ENCODE data around the gene ACTR3.

Gene ACTR3

GRCh38 chr2:113910967-113911678, 21.2 kb downstream of the ACTR3 start:
- in situ Hi-C loops (cut with MboI; ENCODE audit: low sequenced_read_pairs, unreplicated experiment), result no loop called here
- TF ChIP-seq CTCF (IDR thresholded peaks at IDR 0.05; ENCODE audit: borderline replicate concordance, control extremely low read depth, extremely low read depth, insufficient read depth, missing control alignments), result no peak
- no peak for DNase-seq (ENCODE audit: low spot score)

GRCh38 chr2:113915082-113915819, 25.4 kb downstream of the ACTR3 start:
- in situ Hi-C loops (cut with MboI; ENCODE audit: low sequenced_read_pairs, unreplicated experiment), result no loop called here
- DNase-seq (ENCODE audit: low spot score), result no peak
- no peak for TF ChIP-seq CTCF (IDR thresholded peaks at IDR 0.05; ENCODE audit: borderline replicate concordance, control extremely low read depth, extremely low read depth, insufficient read depth, missing control alignments)

GRCh38 chr2:113918229-113918628, 28.3 kb downstream of the ACTR3 start:
- DNase-seq (ENCODE audit: low spot score), result no peak
- in situ Hi-C loops (cut with MboI; ENCODE audit: low sequenced_read_pairs, unreplicated experiment), result no loop called here

GRCh38 chr2:113920996-113921395, 31.1 kb downstream of the ACTR3 start:
- DNase-seq (ENCODE audit: low spot score), result no peak
- in situ Hi-C loops (cut with MboI; ENCODE audit: low sequenced_read_pairs, unreplicated experiment), result no loop called here
- TF ChIP-seq CTCF (IDR thresholded peaks at IDR 0.05; ENCODE audit: borderline replicate concordance, control extremely low read depth, extremely low read depth, insufficient read depth, missing control alignments), result no peak

More at GRCh38 chr2:113918229-113918628, 28.3 kb downstream of the ACTR3 start:
- no peak for TF ChIP-seq CTCF (IDR thresholded peaks at IDR 0.05; ENCODE audit: borderline replicate concordance, control extremely low read depth, extremely low read depth, insufficient read depth, missing control alignments)

DNA sequence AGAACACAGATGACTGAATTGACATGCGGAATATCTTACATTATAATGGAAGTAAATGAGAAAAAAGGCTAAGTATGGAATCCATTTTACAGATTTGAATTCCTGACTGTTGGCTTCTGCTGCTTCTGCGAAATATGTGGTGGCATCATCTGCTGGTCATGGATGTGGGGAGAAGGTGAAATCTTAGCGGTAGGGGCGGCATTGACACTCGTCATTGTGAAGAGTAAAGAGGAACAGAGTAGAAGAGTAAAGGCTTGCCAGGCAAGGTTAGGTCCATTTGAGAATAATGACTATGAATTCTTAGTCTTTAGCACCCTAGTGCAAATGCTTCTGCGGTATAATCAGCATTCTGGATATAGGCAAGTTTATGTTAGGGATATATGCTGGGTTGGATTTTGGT, 32.4 kb downstream of the ACTR3 start:
- no peak for TF ChIP-seq CTCF (IDR thresholded peaks at IDR 0.05; ENCODE audit: borderline replicate concordance, control extremely low read depth, extremely low read depth, insufficient read depth, missing control alignments)
- in situ Hi-C loops (cut with MboI; ENCODE audit: low sequenced_read_pairs, unreplicated experiment), result no loop called here

DNA sequence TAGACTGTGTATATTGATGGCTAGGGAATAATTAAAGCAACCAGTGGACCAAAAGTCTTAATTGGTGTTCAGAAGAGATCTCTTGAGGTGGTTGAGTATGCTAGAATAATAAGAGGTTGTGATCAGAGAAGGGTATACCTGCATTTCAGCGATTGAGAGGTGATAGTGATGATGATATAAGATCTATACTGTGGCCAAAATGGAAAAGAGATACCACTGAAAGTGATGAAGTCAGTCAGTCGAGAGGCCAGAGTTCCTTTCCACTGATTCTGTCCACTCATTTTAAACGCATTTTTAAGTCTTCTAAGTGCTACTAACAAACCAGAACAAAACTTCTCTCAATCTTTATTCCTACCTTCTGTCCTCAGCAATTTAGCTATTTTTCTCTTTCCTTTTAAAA, 32.9 kb downstream of the ACTR3 start:
- no peak for TF ChIP-seq CTCF (IDR thresholded peaks at IDR 0.05; ENCODE audit: borderline replicate concordance, control extremely low read depth, extremely low read depth, insufficient read depth, missing control alignments)
- DNase-seq (ENCODE audit: low spot score), result no peak
- in situ Hi-C loops (cut with MboI; ENCODE audit: low sequenced_read_pairs, unreplicated experiment), result no loop called here

More for the DNA sequence above, 32.4 kb downstream of the ACTR3 start:
- DNase-seq (ENCODE audit: low spot score), result no peak
